ENCODE results near the gene GPR146.

The GPR146 gene

DNA sequence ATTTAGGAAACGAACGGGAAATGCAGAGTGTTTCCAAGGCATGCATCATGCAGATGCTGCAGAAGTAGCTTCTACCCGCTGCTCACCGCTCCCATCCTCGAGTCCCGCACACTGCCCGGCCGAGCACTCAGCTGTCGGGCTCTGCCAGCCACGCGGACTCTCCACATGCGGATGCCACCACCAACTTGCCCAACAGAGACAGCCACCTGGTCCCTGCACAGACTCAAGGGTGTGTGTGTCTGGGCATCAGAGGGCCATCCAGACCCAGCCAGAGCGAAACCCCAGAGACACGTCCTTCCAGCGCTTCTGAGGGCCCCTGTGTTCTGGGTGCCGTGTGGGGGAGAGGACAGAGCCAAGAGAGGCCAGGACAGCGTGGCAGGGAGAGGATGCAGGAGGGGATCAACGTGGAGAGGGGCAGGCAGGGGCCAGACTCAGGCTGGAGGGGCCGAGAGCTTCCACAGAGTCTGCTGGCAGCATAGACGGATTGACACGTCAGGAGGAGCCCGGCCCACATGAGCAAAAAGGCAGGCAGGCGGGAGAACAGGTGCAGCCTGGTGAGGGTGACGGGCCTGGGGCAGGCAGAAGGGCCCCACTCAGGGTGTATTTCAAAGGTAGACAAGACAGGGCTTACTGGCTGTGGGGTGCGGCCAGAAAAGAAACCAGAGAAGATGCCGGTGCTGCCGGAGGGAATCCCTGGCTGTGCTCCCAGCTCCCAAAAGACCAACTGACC lies 61.9 kb downstream of the GPR146 start:
- in situ Hi-C loops (cut with MboI; ENCODE audit: low sequenced_read_pairs, unreplicated experiment): no loop called here
- TF ChIP-seq, protein P1, sequence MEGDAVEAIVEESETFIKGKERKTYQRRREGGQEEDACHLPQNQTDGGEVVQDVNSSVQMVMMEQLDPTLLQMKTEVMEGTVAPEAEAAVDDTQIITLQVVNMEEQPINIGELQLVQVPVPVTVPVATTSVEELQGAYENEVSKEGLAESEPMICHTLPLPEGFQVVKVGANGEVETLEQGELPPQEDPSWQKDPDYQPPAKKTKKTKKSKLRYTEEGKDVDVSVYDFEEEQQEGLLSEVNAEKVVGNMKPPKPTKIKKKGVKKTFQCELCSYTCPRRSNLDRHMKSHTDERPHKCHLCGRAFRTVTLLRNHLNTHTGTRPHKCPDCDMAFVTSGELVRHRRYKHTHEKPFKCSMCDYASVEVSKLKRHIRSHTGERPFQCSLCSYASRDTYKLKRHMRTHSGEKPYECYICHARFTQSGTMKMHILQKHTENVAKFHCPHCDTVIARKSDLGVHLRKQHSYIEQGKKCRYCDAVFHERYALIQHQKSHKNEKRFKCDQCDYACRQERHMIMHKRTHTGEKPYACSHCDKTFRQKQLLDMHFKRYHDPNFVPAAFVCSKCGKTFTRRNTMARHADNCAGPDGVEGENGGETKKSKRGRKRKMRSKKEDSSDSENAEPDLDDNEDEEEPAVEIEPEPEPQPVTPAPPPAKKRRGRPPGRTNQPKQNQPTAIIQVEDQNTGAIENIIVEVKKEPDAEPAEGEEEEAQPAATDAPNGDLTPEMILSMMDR (IDR thresholded peaks at IDR 0.05; ENCODE audit: borderline replicate concordance, control extremely low read depth, extremely low read depth, insufficient read depth, missing control alignments): no peak
- DNase-seq (ENCODE audit: low spot score): no peak

DNA sequence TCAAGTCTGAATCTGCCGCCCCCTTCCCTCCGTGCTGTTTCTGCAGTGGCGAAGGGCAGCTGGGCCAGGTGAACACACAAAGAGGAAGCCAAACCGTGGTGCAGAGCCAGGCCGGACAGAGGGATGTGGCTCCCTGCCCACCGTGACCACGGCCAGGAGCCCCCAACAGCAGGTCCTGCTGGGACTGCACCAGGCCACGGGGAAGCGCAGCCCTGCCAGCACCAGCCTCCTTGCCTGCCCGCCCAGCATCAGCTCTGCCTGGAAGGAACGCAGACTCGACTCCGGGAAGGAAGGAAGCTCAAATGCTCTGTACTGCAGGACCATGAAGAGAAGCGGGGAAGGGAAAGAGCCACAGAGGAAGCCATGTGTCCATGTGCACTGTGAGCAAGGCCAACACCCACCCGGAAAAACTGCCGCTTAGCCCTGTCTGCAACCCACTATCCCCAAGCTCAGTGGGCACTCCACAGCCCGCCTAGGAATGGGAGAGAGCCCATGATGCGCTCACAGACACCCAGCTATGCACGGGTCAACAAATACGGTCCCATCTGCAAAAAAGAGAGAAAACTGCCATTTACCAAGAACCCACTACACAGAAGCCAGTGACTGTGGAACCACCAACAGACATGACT lies 62.6 kb downstream of the GPR146 start:
- no peak for DNase-seq (ENCODE audit: low spot score)
- TF ChIP-seq, protein P1 (IDR thresholded peaks at IDR 0.05; ENCODE audit: borderline replicate concordance, control extremely low read depth, extremely low read depth, insufficient read depth, missing control alignments): no peak
- in situ Hi-C loops (cut with MboI; ENCODE audit: low sequenced_read_pairs, unreplicated experiment): no loop called here

DNA sequence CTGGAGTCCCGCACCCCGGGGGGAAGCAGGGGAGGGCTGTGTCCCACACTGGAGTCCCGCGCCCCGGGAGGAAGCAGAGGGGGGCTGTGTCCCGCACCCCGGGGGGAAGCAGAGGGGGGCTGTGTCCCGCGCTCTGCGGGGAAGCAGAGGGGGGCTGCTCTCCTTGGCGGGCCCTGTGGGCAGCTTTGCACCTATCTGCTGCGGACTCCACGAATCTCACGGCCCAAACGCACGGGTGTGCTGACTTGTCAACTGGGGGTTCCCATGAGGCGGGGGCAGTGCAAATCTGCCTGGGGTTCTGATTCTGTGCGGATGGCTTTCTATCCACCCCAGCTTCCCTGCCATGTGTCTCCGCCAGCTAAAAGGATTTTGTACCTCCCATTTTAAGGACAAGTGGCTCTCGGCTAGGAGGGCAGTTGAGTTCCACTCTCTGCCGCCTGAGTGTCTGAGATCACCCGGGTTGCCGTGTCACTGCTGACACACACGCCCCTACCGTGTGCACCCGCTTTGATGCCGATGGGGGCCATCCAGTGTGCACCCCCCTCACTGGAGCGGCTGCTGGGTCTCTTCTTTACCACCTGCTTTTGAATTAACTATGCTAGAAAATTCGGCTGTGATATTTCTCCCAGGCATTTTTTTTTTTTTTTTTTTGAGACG lies 64.0 kb downstream of the GPR146 start:
- TF ChIP-seq, protein P1 (IDR thresholded peaks at IDR 0.05; ENCODE audit: borderline replicate concordance, control extremely low read depth, extremely low read depth, insufficient read depth, missing control alignments): no peak
- in situ Hi-C loops (cut with MboI; ENCODE audit: low sequenced_read_pairs, unreplicated experiment): no loop called here
- DNase-seq (ENCODE audit: low spot score): no peak

All from GM13976 (cell line).